8988T (cell line): ENCODE data around the gene EXOC4.

Experiments used
- DNase-seq: peaks from one replicate; pipeline ENCODE4 v3.0.0; 2011

EXOC4 gene

DNA sequence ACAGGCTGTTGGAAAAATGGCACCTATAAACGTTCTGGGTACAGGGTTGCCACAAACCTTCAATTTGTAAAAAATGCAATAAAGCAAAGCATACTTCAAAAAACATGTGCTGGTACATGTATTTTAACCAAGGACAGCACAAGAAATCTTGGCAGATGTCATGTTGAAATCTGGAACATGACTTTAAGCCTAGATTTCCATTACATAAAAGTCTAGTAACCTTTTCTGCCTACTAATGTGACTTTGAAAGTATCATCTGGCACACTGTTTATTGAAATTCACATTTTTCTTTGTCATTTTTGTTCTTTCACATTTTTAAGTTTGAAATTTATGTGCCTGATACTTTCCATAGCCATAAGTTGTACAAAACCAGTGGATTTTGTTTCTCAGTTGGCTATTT is 296.8 kb downstream of the EXOC4 start:
- DNase-seq: no peak

- no peak for DNase-seq
These were observed 297.3 kb downstream of the EXOC4 start for GRCh38 chr7:133550145-133550544.

GRCh38 chr7:133550811-133551210 is 297.9 kb downstream of the EXOC4 start:
- DNase-seq: no peak

- DNase-seq: no peak
These were observed 298.6 kb downstream of the EXOC4 start for GRCh38 chr7:133551466-133551865.

- no peak for DNase-seq
These were observed 299.2 kb downstream of the EXOC4 start for GRCh38 chr7:133552079-133552478.

GRCh38 chr7:133554330-133554729 is 301.5 kb downstream of the EXOC4 start:
- DNase-seq: no peak

DNA sequence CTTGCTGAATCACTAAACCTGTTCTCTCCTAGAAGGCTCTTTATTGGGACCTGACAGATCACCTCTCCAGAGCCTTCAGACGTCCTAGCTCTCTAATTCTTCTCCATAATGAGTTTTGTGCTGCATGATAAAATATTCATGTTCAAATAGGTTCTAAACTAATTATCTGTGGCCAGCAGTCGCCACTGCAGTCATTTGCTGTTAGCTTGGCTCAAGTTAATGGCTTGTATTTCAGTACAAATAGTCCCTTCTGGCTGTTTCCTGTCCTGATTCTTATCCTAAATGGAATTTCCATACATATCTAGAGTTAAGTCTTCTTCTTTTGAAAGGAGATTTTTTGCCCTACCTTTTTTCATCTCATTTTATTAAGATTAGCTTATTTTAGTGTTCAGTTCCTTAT is 303.2 kb downstream of the EXOC4 start:
- DNase-seq: no peak

DNA sequence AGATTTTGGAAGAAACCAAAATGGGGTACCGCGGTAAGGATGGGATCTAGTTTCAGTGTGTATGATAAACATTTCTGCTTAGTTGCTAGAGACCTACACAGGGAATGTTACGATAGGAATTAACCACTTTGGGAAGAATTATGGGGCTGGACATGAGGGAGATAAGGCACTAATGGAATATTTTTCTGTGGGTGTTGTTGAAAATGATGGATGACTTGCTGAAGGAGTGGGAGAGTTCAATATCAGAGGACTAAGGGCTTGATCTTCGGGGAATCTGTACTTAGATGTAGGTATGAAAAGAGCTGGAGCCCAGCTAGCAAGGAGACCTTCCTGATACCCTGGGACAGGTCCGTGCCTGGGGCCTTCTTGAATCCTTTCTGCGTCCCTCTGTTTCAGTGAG is 303.7 kb downstream of the EXOC4 start:
- no peak for DNase-seq

- DNase-seq: no peak
These were observed 308.0 kb downstream of the EXOC4 start for GRCh38 chr7:133560900-133561299.

GRCh38 chr7:133561396-133561795 is 308.5 kb downstream of the EXOC4 start:
- no peak for DNase-seq

GRCh38 chr7:133562621-133563020 is 309.7 kb downstream of the EXOC4 start:
- DNase-seq: no peak

- DNase-seq: no peak
These were observed 310.4 kb downstream of the EXOC4 start for GRCh38 chr7:133563251-133563650.

- no peak for DNase-seq
These were observed 311.6 kb downstream of the EXOC4 start for GRCh38 chr7:133564484-133564883.

DNA sequence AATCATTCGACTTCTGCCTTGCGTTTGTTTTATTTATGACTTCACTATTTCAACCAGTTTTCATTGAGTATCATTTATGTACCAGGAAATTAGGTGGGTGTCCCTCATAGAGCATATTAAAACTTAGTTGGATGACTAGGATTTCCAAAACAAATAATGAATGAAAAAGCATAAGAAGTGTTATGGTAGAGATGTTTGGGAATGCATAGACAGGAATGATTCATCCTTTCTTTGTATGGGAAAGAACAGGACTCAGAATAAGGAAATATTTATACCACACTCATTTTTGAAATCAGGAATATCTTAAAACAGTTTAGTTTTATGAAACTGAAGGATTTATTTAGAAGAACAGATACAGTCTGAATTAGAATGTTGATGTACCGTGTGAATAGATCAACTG is 315.7 kb downstream of the EXOC4 start:
- no peak for DNase-seq

DNA sequence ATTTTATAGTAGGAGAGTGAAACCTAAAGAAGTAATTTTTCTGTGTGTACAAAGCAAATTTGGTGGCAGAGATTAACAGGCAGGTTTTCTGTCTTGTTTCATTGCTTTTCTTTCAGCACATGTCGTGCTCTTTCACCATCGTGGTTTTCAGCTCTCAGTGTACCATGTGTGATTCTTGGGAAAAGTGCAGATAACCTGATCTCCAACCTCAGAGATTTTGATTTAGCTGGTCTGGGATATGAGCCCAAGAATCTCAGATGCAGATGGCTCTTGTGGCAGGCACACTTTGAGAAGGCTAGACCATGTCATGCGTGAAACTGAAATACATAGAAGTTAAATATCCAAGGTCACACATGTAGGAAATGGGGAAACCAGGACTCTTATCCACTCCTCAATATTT is 317.4 kb downstream of the EXOC4 start:
- no peak for DNase-seq

DNA sequence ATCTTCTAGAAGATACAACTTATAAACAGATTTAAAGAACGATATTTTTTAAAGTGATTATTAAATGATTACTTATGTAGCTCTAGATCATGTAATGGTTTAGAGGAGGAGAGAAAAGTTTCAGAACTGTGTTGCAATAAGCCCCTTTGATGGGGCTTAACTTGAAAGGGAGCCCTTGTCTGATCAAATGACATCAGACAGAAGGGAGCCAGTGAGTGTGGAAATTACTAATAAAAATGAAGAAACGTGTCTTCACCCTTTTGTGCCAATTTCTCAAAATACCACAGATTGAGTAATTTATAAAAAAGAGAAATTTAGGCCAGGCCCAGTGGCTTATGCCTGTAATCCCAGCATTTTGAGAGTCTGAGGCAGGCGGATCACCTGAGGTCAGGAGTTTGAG is 318.2 kb downstream of the EXOC4 start:
- no peak for DNase-seq

DNA sequence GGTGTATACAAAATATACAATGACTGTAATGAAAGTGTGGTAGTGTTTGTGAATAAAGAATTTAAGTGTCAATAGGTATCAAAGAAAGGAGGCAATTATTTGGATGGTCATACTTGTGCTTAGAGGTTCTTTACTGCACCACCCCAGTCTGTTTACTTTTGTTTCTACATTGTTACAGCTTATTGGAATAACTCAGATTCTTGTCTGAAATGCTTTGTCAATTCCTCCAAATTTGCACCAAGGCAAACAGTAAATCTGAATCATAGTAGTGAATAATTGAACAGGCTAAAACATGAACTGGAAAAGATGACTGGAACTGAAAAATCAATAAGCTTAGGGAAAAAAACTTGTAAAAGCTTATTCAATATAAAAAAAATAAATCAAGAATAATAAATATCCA is 319.2 kb downstream of the EXOC4 start:
- DNase-seq: no peak

- DNase-seq: no peak
These were observed 320.0 kb downstream of the EXOC4 start for GRCh38 chr7:133572843-133573242.

- DNase-seq: no peak
These were observed 320.8 kb downstream of the EXOC4 start for GRCh38 chr7:133573554-133574265.

- DNase-seq: no peak
These were observed 323.0 kb downstream of the EXOC4 start for GRCh38 chr7:133575726-133576440.

DNA sequence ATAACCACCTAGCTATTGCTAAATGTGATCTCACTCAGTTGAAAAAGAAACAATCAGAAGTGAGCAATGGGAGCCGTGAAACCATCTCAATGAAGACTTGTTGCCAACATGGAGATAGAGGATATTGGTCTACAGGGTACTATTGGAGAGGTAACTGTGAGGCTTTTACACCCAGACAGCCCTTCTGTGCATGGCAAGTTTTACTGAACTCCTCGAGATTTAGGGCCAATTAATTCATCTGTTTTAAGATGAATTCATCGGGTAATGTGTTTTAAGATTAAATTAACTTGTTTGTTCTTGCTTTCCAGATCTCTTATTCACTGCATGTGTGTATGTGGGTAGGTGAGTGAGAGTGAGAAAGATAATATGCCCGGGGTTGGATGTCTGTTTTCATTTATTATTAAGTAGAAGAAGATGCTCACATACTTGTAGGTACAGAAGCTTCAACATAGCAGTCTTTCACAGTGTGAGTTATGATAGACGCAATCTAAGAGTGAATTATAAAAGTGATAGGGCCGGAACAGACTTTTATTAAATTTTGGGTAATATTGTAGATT is 323.8 kb downstream of the EXOC4 start:
- DNase-seq: no peak

GRCh38 chr7:133582766-133583523 is 330.1 kb downstream of the EXOC4 start:
- DNase-seq: no peak

DNA sequence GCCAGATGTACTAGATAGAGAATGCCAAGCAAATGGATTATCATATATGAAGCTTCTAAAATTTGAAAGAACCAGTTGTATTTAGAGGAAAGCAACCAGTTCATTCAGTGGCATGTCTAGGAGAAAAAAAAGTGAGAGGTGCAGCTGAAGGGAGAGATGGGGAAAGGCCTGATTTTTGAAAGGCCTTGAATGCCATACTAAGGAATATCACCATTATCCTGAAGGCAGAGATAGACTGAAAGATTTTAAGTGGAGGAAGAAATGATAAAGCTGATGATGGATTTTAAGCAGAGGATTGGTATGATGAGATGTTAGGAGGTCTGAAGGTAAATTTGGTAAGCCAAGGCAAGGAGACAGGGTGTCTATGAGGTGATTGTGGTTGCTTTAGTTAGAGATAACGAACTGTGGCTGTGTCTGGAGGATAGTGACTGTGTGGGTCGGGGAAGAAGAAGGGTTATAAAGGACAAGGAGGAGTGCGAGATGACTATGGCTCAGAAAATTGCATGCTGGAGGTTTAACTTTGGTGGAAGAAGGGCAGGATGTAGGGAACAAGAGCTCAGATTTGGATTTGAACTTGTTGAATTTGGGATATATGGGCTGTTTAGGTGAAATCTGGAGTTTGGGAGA is 330.8 kb downstream of the EXOC4 start:
- DNase-seq: no peak
